GM12801 (cell line): ENCODE data around the gene HOXD8.

Experiments
- CTCF ChIP-seq: IDR thresholded peaks from one replicate; pipeline ENCODE4 v1.5.1; 2011; ENCODE audit warnings: control low read depth; ENCODE audit not compliant: insufficient read length; ENCODE audit errors: extremely low read depth

The HOXD8 gene

GRCh38 chr2:176152350-176153181, 23.1 kb downstream of the HOXD8 start:
- no peak for TF ChIP-seq CTCF

- TF ChIP-seq CTCF: no peak
Observed at GRCh38 chr2:176154576-176155252, 25.2 kb downstream of the HOXD8 start.

- no peak for TF ChIP-seq CTCF
Observed at GRCh38 chr2:176155356-176156044, 26.0 kb downstream of the HOXD8 start.

GRCh38 chr2:176156301-176156806, 26.8 kb downstream of the HOXD8 start:
- TF ChIP-seq CTCF: no peak

GRCh38 chr2:176156807-176157498, 27.4 kb downstream of the HOXD8 start, which contains the start of gene HOXD3:
Gene HOXD3, plus strand, starts transcription at chr2:176157307. Its CDS starts 11,808 bp downstream, at chr2:176169115.
- no peak for TF ChIP-seq CTCF

GRCh38 chr2:176157499-176158185, 28.1 kb downstream of the HOXD8 start:
- no peak for TF ChIP-seq CTCF
